T follicular helper cell (primary cell): Measurements from ENCODE around the gene TMEM63B.
A peak's percentile ranks its signal among the peaks of the same experiment; 100 is the strongest.
"Not testable (repeated sequence)": the region's sequence is repeated elsewhere in the genome, so short reads cannot be mapped to it uniquely, and the experiment has no call there.

ENCODE experiments used
- DNase-seq: peaks from one replicate; pipeline ENCODE4 v3.0.0-alpha.2; 2020; ENCODE audit warnings: low read depth

Gene TMEM63B

GRCh38 chr6:44172731-44173500 lies 45.6 kb downstream of the TMEM63B start:
- DNase-seq: peak; percentile 65

- DNase-seq: no peak
Measured at GRCh38 chr6:44176130-44176761, 48.9 kb downstream of the TMEM63B start.

- no peak for DNase-seq
Measured at GRCh38 chr6:44176762-44177509, 49.6 kb downstream of the TMEM63B start.

GRCh38 chr6:44177691-44178423 lies 50.5 kb downstream of the TMEM63B start:
- DNase-seq: no peak

- DNase-seq: no peak
Measured at GRCh38 chr6:44178424-44179071, 51.2 kb downstream of the TMEM63B start.

GRCh38 chr6:44179072-44179536 lies 51.8 kb downstream of the TMEM63B start:
- no peak for DNase-seq

- no peak for DNase-seq
Measured at GRCh38 chr6:44179648-44180047, 52.3 kb downstream of the TMEM63B start.

- no peak for DNase-seq
Measured at GRCh38 chr6:44180406-44180805, 53.1 kb downstream of the TMEM63B start.

GRCh38 chr6:44180886-44181285 lies 53.5 kb downstream of the TMEM63B start:
- DNase-seq: no peak

GRCh38 chr6:44181784-44182183 lies 54.4 kb downstream of the TMEM63B start:
- DNase-seq: not testable (repeated sequence)

GRCh38 chr6:44182911-44183390 lies 55.6 kb downstream of the TMEM63B start:
- no peak for DNase-seq

GRCh38 chr6:44183783-44184182 lies 56.4 kb downstream of the TMEM63B start:
- DNase-seq: no peak

GRCh38 chr6:44185356-44185755 lies 58.0 kb downstream of the TMEM63B start:
- DNase-seq: not testable (repeated sequence)

GRCh38 chr6:44185953-44186634 lies 58.7 kb downstream of the TMEM63B start:
- DNase-seq: no peak

- no peak for DNase-seq
Measured at GRCh38 chr6:44186635-44187025, 59.3 kb downstream of the TMEM63B start.

- no peak for DNase-seq
Measured at GRCh38 chr6:44188819-44189218, 61.5 kb downstream of the TMEM63B start.

GRCh38 chr6:44189257-44189656 lies 61.9 kb downstream of the TMEM63B start:
- DNase-seq: no peak

GRCh38 chr6:44190715-44191114 lies 63.4 kb downstream of the TMEM63B start:
- DNase-seq: no peak

- no peak for DNase-seq
Measured at GRCh38 chr6:44192428-44193041, 65.2 kb downstream of the TMEM63B start.

GRCh38 chr6:44193307-44193910 lies 66.1 kb downstream of the TMEM63B start:
- no peak for DNase-seq
